Fibroblast of lung (primary cell): ENCODE results near the gene KIAA1958. TPM values are rescaled to one million over a fixed set of nuclear protein-coding genes. Genes with fewer than 3 reads are reported as not detected.

Source experiments
- DNase-seq, 2 donors: peaks; one replicate each; pipeline versions ENCODE4 v3.0.0 to v3.0.0-alpha.2; 2010; ENCODE audit warnings: low read depth in 2 of 2
- H2AFZ ChIP-seq: 2 replicates; pipeline ENCODE4 v1.5.1; 2012; ENCODE audit warnings: low read length, control low read depth, inconsistent platforms
- H3K27ac ChIP-seq: 2 replicates; pipeline ENCODE4 v1.5.1; 2011; ENCODE audit warnings: low read length, control low read depth; ENCODE audit not compliant: insufficient read depth
- H3K27me3 ChIP-seq: 2 replicates; pipeline ENCODE4 v1.5.1; 2011; ENCODE audit warnings: mild to moderate bottlenecking, low read length; ENCODE audit not compliant: control insufficient read depth, insufficient read depth
- H3K36me3 ChIP-seq: 2 replicates; pipeline ENCODE4 v1.5.1; 2011; ENCODE audit warnings: low read length; ENCODE audit not compliant: control insufficient read depth, insufficient read depth
- H3K4me1 ChIP-seq: 2 replicates; pipeline ENCODE4 v1.5.1; 2011; ENCODE audit warnings: low read length; ENCODE audit not compliant: control insufficient read depth, insufficient read depth; ENCODE audit errors: extremely low read depth
- H3K4me2 ChIP-seq: 2 replicates; pipeline ENCODE4 v1.5.1; 2011; ENCODE audit warnings: low read length, control low read depth; ENCODE audit not compliant: insufficient read depth; ENCODE audit errors: extremely low read depth
- H3K4me3 ChIP-seq, 4 experiments: fragments of 200-600 bp in 1 of 4; sonication (generic) in 1 of 4; replicated peaks in 1 of 4; 2 replicates each; pipeline ENCODE4 v1.5.1; 2011 to 2016; ENCODE audit warnings: low read length in 4 of 4, low read depth in 3 of 4, mild to moderate bottlenecking in 3 of 4, control low read depth in 2 of 4, inconsistent platforms in 1 of 4, mixed read lengths in 1 of 4; ENCODE audit not compliant: insufficient read depth in 1 of 4; ENCODE audit errors: control extremely low read depth in 1 of 4
- H3K79me2 ChIP-seq: 2 replicates; pipeline ENCODE4 v1.5.1; 2012; ENCODE audit warnings: mild to moderate bottlenecking, low read length, inconsistent platforms; ENCODE audit not compliant: control insufficient read depth, insufficient read depth
- H3K9ac ChIP-seq: 2 replicates; pipeline ENCODE4 v1.5.1; 2011; ENCODE audit warnings: mild to moderate bottlenecking, low read length, control low read depth; ENCODE audit not compliant: insufficient read depth
- H3K9me3 ChIP-seq: 2 replicates; pipeline ENCODE4 v1.5.1; 2012; ENCODE audit warnings: low read depth, low read length; ENCODE audit not compliant: control insufficient read depth, insufficient read depth
- H4K20me1 ChIP-seq: 2 replicates; pipeline ENCODE4 v1.5.1; 2011; ENCODE audit warnings: low read length; ENCODE audit not compliant: control insufficient read depth, insufficient read depth; ENCODE audit errors: extremely low read depth
- CTCF ChIP-seq, 2 donors: IDR thresholded peaks in 1 of 2; conservative IDR thresholded peaks in 1 of 2; 1 replicate in 1 of 2; 2 replicates in 1 of 2; pipeline ENCODE4 v1.5.1; 2011 to 2012; ENCODE audit warnings: low read length in 2 of 2, control low read depth in 1 of 2, inconsistent platforms in 1 of 2, low read depth in 1 of 2, mild to moderate bottlenecking in 1 of 2
- EZH2 ChIP-seq: IDR thresholded peaks from 2 replicates; pipeline ENCODE4 v1.5.1; 2012; ENCODE audit warnings: low read length, control low read depth, mild to moderate bottlenecking; ENCODE audit errors: missing control alignments
- polyA plus RNA-seq, 2 donors: library from polyadenylated mRNA; depleted of rRNA in 1 of 2; stranded (reverse) in 1 of 2; unstranded in 1 of 2; fragments of >200 nt; gene quantifications; 2 replicates each; pipeline ENCODE4 v1.2.1, GENCODE V29; 2011 to 2012; ENCODE audit warnings: missing spikeins in 1 of 2
- total RNA-seq: library from RNA; depleted of rRNA; stranded (reverse); fragments of >200 nt; gene quantifications from 2 replicates; pipeline ENCODE4 v1.2.1, GENCODE V29; 2014

KIAA1958 gene
- total and polyA plus RNA-seq, 2 donors (not counting 1 experiment from before 2014, with no cell fraction given): 0.75 to 3.0 TPM

GRCh38 chr9:112489039-112489546, 2.5 kb downstream of the KIAA1958 start:
- Histone ChIP-seq H3K79me2 (no peaks in the 10 kb centered on the region), H3K4me2 (no peak overlapping the region), H3K36me3 (no peaks in the 10 kb centered on the region), H3K4me3 (no peak overlapping the region), H2AFZ (no peak overlapping the region), H3K4me1 (no peaks in the 10 kb centered on the region), H4K20me1 (no peaks in the 10 kb centered on the region), H3K9me3 (no peaks in the 10 kb centered on the region), H3K27ac (no peak overlapping the region), H3K9ac (no peak overlapping the region), H3K27me3 (no peaks in the 10 kb centered on the region)
- peak in 1 of 2 donors; percentile 20 for DNase-seq
- no peak for TF ChIP-seq CTCF (conservative IDR thresholded peaks at IDR 0.05 in 1 of 2, IDR thresholded peaks at IDR 0.05 in 1 of 2; ENCODE audit: low read depth in 1 of 2, low read length in 2 of 2)
- TF ChIP-seq EZH2: no peak

GRCh38 chr9:112489876-112490666, 3.4 kb downstream of the KIAA1958 start:
- no peaks in the 10 kb centered on the region for H3K79me2 ChIP-seq

More at GRCh38 chr9:112489876-112490666, 3.4 kb downstream of the KIAA1958 start:
- no peak overlapping the region for H3K4me3 ChIP-seq
- no peak overlapping the region for H2AFZ ChIP-seq
- no peaks in the 10 kb centered on the region for H4K20me1 ChIP-seq
- H3K4me2 ChIP-seq: no peak overlapping the region
- H3K9me3 ChIP-seq: no peaks in the 10 kb centered on the region
- H3K36me3 ChIP-seq: no peaks in the 10 kb centered on the region
- DNase-seq: peak in 1 of 2 donors; percentile 34
- H3K27ac ChIP-seq: no peak overlapping the region
- no peaks in the 10 kb centered on the region for H3K27me3 ChIP-seq
- H3K4me1 ChIP-seq: no peaks in the 10 kb centered on the region
- TF ChIP-seq CTCF (conservative IDR thresholded peaks at IDR 0.05 in 1 of 2, IDR thresholded peaks at IDR 0.05 in 1 of 2; ENCODE audit: low read depth in 1 of 2, low read length in 2 of 2) (no peak), EZH2 (no peak)
- no peak overlapping the region for H3K9ac ChIP-seq
